Muscle of leg (tissue), 11 donors: Measurements from ENCODE around the gene KRT79. TPM values are rescaled to one million over a fixed set of nuclear protein-coding genes. Genes with fewer than 3 reads are reported as not detected.
"Not testable (repeated sequence)": the region's sequence is repeated elsewhere in the genome, so short reads cannot be mapped to it uniquely, and the experiment has no call there.

Experiments used
- DNase-seq: peaks from one replicate; pipeline ENCODE4 v3.0.0; 2013
- H3K27ac ChIP-seq: one replicate; pipeline ENCODE4 v1.5.1; 2013; ENCODE audit warnings: mild to moderate bottlenecking, low read length, control low read depth
- H3K27me3 ChIP-seq: one replicate; pipeline ENCODE4 v1.6.1; 2013; ENCODE audit warnings: low read length; ENCODE audit not compliant: control insufficient read depth, insufficient read depth
- H3K36me3 ChIP-seq: one replicate; pipeline ENCODE4 v1.6.1; 2013; ENCODE audit warnings: low read length; ENCODE audit not compliant: control insufficient read depth, insufficient read depth
- H3K4me1 ChIP-seq: one replicate; pipeline ENCODE4 v1.6.1; 2013; ENCODE audit warnings: low read length; ENCODE audit not compliant: control insufficient read depth, insufficient read depth
- H3K4me3 ChIP-seq: one replicate; pipeline ENCODE4 v1.5.1; 2013; ENCODE audit warnings: low read length, control low read depth
- H3K9me3 ChIP-seq: replicated peaks from 2 replicates; pipeline ENCODE4 v1.6.1; 2013; ENCODE audit warnings: low read depth, low read length; ENCODE audit not compliant: control insufficient read depth
- WGBS: methylation state at CpG from one replicate; pipeline ENCODE4 v1.1.5; 2013; ENCODE audit warnings: missing lambda C conversion rate; ENCODE audit not compliant: insufficient coverage; 5-methylcytosine and 5-hydroxymethylcytosine counted together
- polyA plus RNA-seq, 8 donors: library from polyadenylated mRNA; unstranded; fragments of 120-200 nt; gene quantifications; one replicate each; pipeline versions ENCODE4 v1.2.1 to v1.2.3, GENCODE V29; 2013; ENCODE audit warnings: inconsistent platforms in 1 of 8, low replicate concordance in 1 of 8; ENCODE audit not compliant: insufficient read length in 8 of 8, insufficient read depth in 1 of 8
- total RNA-seq: library from RNA; stranded (reverse); fragments of 120-200 nt; gene quantifications from one replicate; pipeline ENCODE4 v1.2.4, GENCODE V29; 2013

KRT79 gene
- total and polyA plus RNA-seq, 9 donors = not detected

GRCh38 chr12:52796429-52796794 is 37.7 kb downstream of the KRT79 start:
- WGBS = 100% methylated on average over 1 of the region's 3 CpGs
- no peak overlapping the region for H3K4me3 ChIP-seq
- no peak for DNase-seq
- no peak overlapping the region for H3K27ac ChIP-seq
- H3K36me3 ChIP-seq = no peaks in the 10 kb centered on the region
- H3K27me3 ChIP-seq = peaks cover under 1% of the 10 kb centered on the region
- no peaks in the 10 kb centered on the region for H3K4me1 ChIP-seq
- H3K9me3 ChIP-seq = no peaks in the 10 kb centered on the region

- DNase-seq = no peak
- no peak within 1 kb of the TSS for H3K4me3 ChIP-seq
- H3K36me3 ChIP-seq = no peaks in the 10 kb centered on the region
- WGBS = 85% methylated on average over 11 of the region's 17 CpGs
- no peaks in the 10 kb centered on the region for H3K9me3 ChIP-seq
- no peak within 1 kb of the TSS for H3K27ac ChIP-seq
- peaks cover 6% of the 10 kb centered on the region for H3K27me3 ChIP-seq
- no peaks in the 10 kb centered on the region for H3K4me1 ChIP-seq
These were observed 38.2 kb downstream of the KRT79 start, which contains the start of gene KRT3 for GRCh38 chr12:52795694-52796428. KRT3 (minus strand) TSS chr12:52796117; CDS start chr12:52796042, 75 bp downstream.

GRCh38 chr12:52795332-52795674 is 38.8 kb downstream of the KRT79 start:
- peaks cover 11% of the 10 kb centered on the region for H3K27me3 ChIP-seq
- 100% methylated on average over 2 of the region's 2 CpGs for WGBS

GRCh38 chr12:52794479-52795331 is 39.4 kb downstream of the KRT79 start:
- 60% methylated on average over 2 of the region's 5 CpGs for WGBS
- H3K4me3 ChIP-seq = no peak overlapping the region
- H3K36me3 ChIP-seq = no peaks in the 10 kb centered on the region
- peaks cover 4% of the 10 kb centered on the region for H3K4me1 ChIP-seq
- no peaks in the 10 kb centered on the region for H3K9me3 ChIP-seq
- H3K27me3 ChIP-seq = peaks cover 17% of the 10 kb centered on the region
- no peak for DNase-seq
- no peak overlapping the region for H3K27ac ChIP-seq

More at GRCh38 chr12:52795332-52795674, 38.8 kb downstream of the KRT79 start:
- DNase-seq, H3K27ac ChIP-seq, H3K4me3 ChIP-seq, H3K36me3 ChIP-seq, H3K4me1 ChIP-seq, H3K9me3 ChIP-seq: not testable (repeated sequence)

GRCh38 chr12:52792185-52793029 is 41.7 kb downstream of the KRT79 start:
- H3K4me3 ChIP-seq = no peak overlapping the region

GRCh38 chr12:52791271-52792184 is 42.6 kb downstream of the KRT79 start:
- DNase-seq = no peak
- H3K9me3 ChIP-seq = no peaks in the 10 kb centered on the region
- H3K36me3 ChIP-seq = no peaks in the 10 kb centered on the region
- WGBS = 87% methylated on average over 5 of the region's 12 CpGs
- H3K4me1 ChIP-seq = peaks cover 6% of the 10 kb centered on the region
- no peak overlapping the region for H3K4me3 ChIP-seq
- H3K27ac ChIP-seq = no peak overlapping the region
- peaks cover 36% of the 10 kb centered on the region for H3K27me3 ChIP-seq

More at GRCh38 chr12:52792185-52793029, 41.7 kb downstream of the KRT79 start:
- Histone ChIP-seq H3K9me3 (no peaks in the 10 kb centered on the region), H3K27me3 (peaks cover 32% of the 10 kb centered on the region), H3K27ac (no peak overlapping the region), H3K36me3 (no peaks in the 10 kb centered on the region), H3K4me1 (peaks cover 6% of the 10 kb centered on the region)
- DNase-seq = no peak
- WGBS = 89% methylated on average over 6 of the region's 10 CpGs

- Histone ChIP-seq H3K9me3 (no peaks in the 10 kb centered on the region), H3K4me1 (peaks cover 6% of the 10 kb centered on the region), H3K36me3 (no peaks in the 10 kb centered on the region), H3K4me3 (no peak overlapping the region), H3K27ac (no peak overlapping the region), H3K27me3 (peaks cover 36% of the 10 kb centered on the region)
- 53% methylated on average over 15 of the region's 19 CpGs for WGBS
- DNase-seq = no peak
These were observed 43.5 kb downstream of the KRT79 start for GRCh38 chr12:52790427-52791270.

GRCh38 chr12:52789637-52790426 is 44.3 kb downstream of the KRT79 start:
- peak; percentile 30 for DNase-seq
- peaks cover 36% of the 10 kb centered on the region for H3K27me3 ChIP-seq
- WGBS = 13% methylated on average over 49 of the region's 50 CpGs

More at GRCh38 chr12:52789637-52790426, 44.3 kb downstream of the KRT79 start:
- Histone ChIP-seq H3K27ac (no peak overlapping the region), H3K9me3 (no peaks in the 10 kb centered on the region), H3K4me1 (peaks cover 6% of the 10 kb centered on the region), H3K36me3 (no peaks in the 10 kb centered on the region), H3K4me3 (no peak overlapping the region)
